Lower lobe of right lung (tissue), 2 donors: Measurements from ENCODE around the gene TCP11L2. TPM values are rescaled to one million over a fixed set of nuclear protein-coding genes. Genes with fewer than 3 reads are reported as not detected.

Source experiments
- ATAC-seq, 2 donors: fragments of 200-7000 bp; cut with Tn5 transposase; one replicate each; pipeline ENCODE4 v1.9.1; 2020 to 2022; ENCODE audit warnings: mild to moderate bottlenecking in 2 of 2, moderate library complexity in 2 of 2
- DNase-seq: peaks from one replicate; pipeline ENCODE4 v3.0.0-alpha.2; 2020
- H3K27ac ChIP-seq: fragments of 200-600 bp; one replicate; pipeline ENCODE4 v1.8.0; 2022
- H3K27me3 ChIP-seq: fragments of 200-600 bp; one replicate; pipeline ENCODE4 v1.8.0; 2022; ENCODE audit warnings: low read depth
- H3K36me3 ChIP-seq: fragments of 200-600 bp; one replicate; pipeline ENCODE4 v1.8.0; 2022; ENCODE audit warnings: mild to moderate bottlenecking
- H3K4me1 ChIP-seq: fragments of 200-600 bp; one replicate; pipeline ENCODE4 v1.8.0; 2022
- H3K4me3 ChIP-seq: fragments of 200-600 bp; one replicate; pipeline ENCODE4 v1.8.0; 2022; ENCODE audit warnings: mild to moderate bottlenecking
- H3K9me3 ChIP-seq: fragments of 200-600 bp; one replicate; pipeline ENCODE4 v1.8.0; 2022
- CTCF ChIP-seq: fragments of 200-600 bp; IDR thresholded peaks from one replicate; pipeline ENCODE4 v1.8.0; 2022; ENCODE audit warnings: antibody characterized with exemption, mild to moderate bottlenecking
- intact Hi-C: fragments of 100-400 bp; cut with DNase I; formaldehyde crosslinking; loops from one replicate; pipeline ENCODE4 v1.11.0; 2022
- total RNA-seq: library from RNA; stranded (reverse); fragmentation: NEBNext Ultra II Directional; extraction: Animal tissue kit (Norgen Biotek cat#: 25700); gene quantifications from one replicate; pipeline ENCODE4 v1.2.1, GENCODE V29; 2021
- donor health status: DM: no; HTN: yes; CAD: no; lungs with severe emphysema.

Gene TCP11L2
- total RNA-seq, 1 donor from 2014 or later = 56.1 TPM

DNA sequence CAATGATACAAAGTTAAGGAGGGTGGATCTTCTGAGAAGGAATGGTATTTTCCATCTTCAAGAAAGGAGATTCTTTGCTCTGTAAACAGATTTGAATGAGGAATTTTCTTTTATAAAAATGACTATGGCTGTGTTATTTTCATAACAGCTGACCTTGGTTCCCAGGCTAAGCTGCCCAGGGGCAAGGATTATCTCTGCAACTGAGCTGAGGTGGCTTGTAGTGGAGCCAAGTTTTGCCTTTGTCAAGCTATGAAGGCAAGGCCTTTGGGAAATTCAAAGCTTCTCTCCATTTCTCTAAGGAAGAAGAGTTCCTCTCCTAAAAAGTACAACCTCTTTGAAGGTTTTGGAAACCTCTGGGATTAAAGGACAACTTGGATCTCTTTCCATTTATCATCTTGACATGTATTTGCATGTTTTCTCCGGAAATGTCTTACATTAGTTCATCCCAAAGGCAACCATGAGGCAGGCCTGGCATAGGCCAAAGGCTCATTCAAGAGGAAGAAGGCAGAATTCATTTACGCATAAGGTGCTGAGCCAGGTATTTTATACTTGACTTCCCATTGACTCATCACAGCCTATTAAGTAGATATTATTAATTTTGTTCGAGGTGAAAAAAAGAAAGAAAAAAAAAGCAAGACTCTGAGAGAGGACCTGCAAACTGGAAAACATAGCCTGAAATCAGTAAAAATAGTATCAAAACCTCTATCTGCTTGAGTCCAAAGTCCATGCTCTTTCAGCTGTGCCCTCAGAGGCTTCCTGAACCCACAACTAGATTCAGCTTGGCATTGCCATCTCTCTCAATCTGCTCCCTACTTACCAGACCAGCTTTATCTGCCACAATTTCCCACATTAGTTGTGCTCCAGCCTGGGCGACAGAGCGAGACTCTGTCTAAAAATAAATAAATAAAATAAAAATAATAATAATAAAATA is 30.7 kb upstream of the TCP11L2 start:
- Histone ChIP-seq H3K4me1 (peaks cover 5% of the 10 kb centered on the region), H3K36me3 (no peaks in the 10 kb centered on the region), H3K4me3 (no peak overlapping the region), H3K9me3 (no peaks in the 10 kb centered on the region), H3K27ac (no peak overlapping the region), H3K27me3 (no peaks in the 10 kb centered on the region)
- ATAC-seq (no peak), DNase-seq (no peak)
- intact Hi-C loops = no loop called here
- TF ChIP-seq CTCF = no peak

DNA sequence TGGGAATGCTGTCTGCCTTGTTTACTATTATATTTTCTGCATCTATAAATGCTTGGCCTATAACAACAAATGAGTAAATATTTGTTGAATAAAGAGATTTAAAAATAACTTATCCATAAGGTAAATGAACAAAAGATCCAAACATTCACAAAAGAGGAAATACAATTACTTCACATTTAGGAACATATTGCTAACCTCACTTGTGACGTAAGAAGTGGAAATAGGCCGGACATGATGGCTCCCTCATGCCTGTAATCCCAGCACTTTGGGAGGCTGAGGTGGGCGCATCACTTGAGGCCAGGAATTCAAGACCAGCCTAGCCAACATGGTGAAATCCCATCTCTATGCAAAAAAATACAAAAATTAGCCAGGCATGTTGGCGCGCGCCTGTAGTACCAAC is 29.0 kb upstream of the TCP11L2 start:
- H3K36me3 ChIP-seq = no peaks in the 10 kb centered on the region
- no peak for ATAC-seq
- H3K27me3 ChIP-seq = no peaks in the 10 kb centered on the region
- H3K9me3 ChIP-seq = no peaks in the 10 kb centered on the region
- no peak for TF ChIP-seq CTCF
- no peak for DNase-seq
- H3K4me1 ChIP-seq = peaks cover 5% of the 10 kb centered on the region
- H3K27ac ChIP-seq = no peak overlapping the region
- H3K4me3 ChIP-seq = no peak overlapping the region
- intact Hi-C loops = no loop called here

DNA sequence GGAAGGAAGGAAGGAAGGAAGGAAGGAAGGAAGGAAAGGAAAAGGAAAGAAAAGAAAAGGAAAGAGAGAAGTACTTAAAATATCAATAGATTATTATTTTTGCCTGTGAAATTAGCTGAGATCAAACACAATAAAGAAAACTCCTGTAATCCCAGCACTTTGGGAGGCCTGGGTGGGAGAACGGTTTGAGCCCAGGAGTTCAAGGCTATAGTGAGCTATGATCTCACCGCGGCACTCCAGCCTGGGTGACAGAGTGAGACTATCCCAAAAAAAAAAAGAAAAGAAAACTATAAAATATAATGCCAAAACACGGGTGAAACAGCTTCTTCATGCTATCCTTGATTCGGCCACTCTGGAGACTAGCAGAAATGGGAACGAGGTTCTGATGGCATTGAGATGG is 28.5 kb upstream of the TCP11L2 start:
- Histone ChIP-seq H3K9me3 (no peaks in the 10 kb centered on the region), H3K27me3 (no peaks in the 10 kb centered on the region), H3K4me3 (no peak overlapping the region), H3K36me3 (no peaks in the 10 kb centered on the region), H3K4me1 (peaks cover 5% of the 10 kb centered on the region), H3K27ac (peak overlapping the region; percentile 51)
- DNase-seq = no peak
- intact Hi-C loops = no loop called here
- TF ChIP-seq CTCF = no peak
- ATAC-seq = no peak

GRCh38 chr12:106274575-106275121 is 27.9 kb upstream of the TCP11L2 start:
- intact Hi-C loops = no loop called here
- DNase-seq = no peak
- Histone ChIP-seq H3K27ac (peak overlapping the region; percentile 51), H3K36me3 (no peaks in the 10 kb centered on the region), H3K4me3 (no peak overlapping the region), H3K27me3 (no peaks in the 10 kb centered on the region), H3K4me1 (peaks cover 5% of the 10 kb centered on the region), H3K9me3 (no peaks in the 10 kb centered on the region)
- peak; percentile 70 to 91 for ATAC-seq
- no peak for TF ChIP-seq CTCF

DNA sequence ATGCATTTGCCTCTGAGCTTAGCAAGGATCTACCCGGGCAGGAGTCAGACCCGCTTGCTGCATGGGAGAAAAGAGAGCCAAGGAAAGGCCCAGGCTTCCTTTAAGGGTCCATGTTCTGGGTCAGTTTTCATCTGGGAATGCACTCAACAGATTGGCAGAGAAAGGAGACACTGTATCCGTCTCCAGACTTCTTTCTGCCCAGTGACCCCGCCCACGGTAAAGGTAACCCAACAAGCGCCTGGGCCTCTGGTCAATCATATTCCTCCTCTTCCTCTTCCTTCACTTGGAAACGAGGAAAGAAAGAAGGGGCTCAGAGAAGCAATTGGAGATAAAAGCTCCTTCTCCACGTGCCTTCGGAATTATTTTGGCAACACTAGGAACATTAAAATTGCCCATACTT is 27.1 kb upstream of the TCP11L2 start:
- no peak overlapping the region for H3K27ac ChIP-seq

More for the DNA sequence above, 27.1 kb upstream of the TCP11L2 start:
- Histone ChIP-seq H3K36me3 (no peaks in the 10 kb centered on the region), H3K4me3 (no peak overlapping the region), H3K4me1 (peaks cover 5% of the 10 kb centered on the region), H3K9me3 (no peaks in the 10 kb centered on the region), H3K27me3 (no peaks in the 10 kb centered on the region)
- DNase-seq = no peak
- peak in 1 of 2 donors; percentile 7 for ATAC-seq
- TF ChIP-seq CTCF = no peak
- intact Hi-C loops = no loop called here
